GM19099 (cell line): ENCODE measurements around the gene INPP5D.

ENCODE experiments used
- POLR2A ChIP-seq: IDR thresholded peaks from 3 replicates; pipeline ENCODE4 v1.6.1; 2011; ENCODE audit warnings: low read depth; ENCODE audit not compliant: insufficient read length; ENCODE audit errors: extremely low read depth

INPP5D gene

GRCh38 chr2:233108611-233109490, 48.7 kb downstream of the INPP5D start:
- no peak for TF ChIP-seq POLR2A

- no peak for TF ChIP-seq POLR2A
Observed at GRCh38 chr2:233111427-233111826, 51.3 kb downstream of the INPP5D start.

GRCh38 chr2:233112329-233112728, 52.2 kb downstream of the INPP5D start:
- TF ChIP-seq POLR2A = no peak

GRCh38 chr2:233112776-233113452, 52.8 kb downstream of the INPP5D start:
- TF ChIP-seq POLR2A = no peak

- TF ChIP-seq POLR2A = no peak
Observed at GRCh38 chr2:233114421-233114861, 54.3 kb downstream of the INPP5D start.

GRCh38 chr2:233115121-233115520, 55.0 kb downstream of the INPP5D start:
- no peak for TF ChIP-seq POLR2A

GRCh38 chr2:233115741-233116140, 55.6 kb downstream of the INPP5D start:
- TF ChIP-seq POLR2A = no peak

- no peak for TF ChIP-seq POLR2A
Observed at GRCh38 chr2:233116946-233117345, 56.8 kb downstream of the INPP5D start.

GRCh38 chr2:233117351-233117750, 57.2 kb downstream of the INPP5D start:
- no peak for TF ChIP-seq POLR2A

- no peak for TF ChIP-seq POLR2A
Observed at GRCh38 chr2:233117811-233118647, 57.9 kb downstream of the INPP5D start.

GRCh38 chr2:233118648-233119000, 58.5 kb downstream of the INPP5D start:
- TF ChIP-seq POLR2A = no peak

GRCh38 chr2:233119123-233119522, 59.0 kb downstream of the INPP5D start:
- no peak for TF ChIP-seq POLR2A

- no peak for TF ChIP-seq POLR2A
Observed at GRCh38 chr2:233119806-233120205, 59.7 kb downstream of the INPP5D start.

- no peak for TF ChIP-seq POLR2A
Observed at GRCh38 chr2:233120459-233120858, 60.3 kb downstream of the INPP5D start.

GRCh38 chr2:233121856-233122255, 61.7 kb downstream of the INPP5D start:
- TF ChIP-seq POLR2A = no peak
